GM12865 (cell line): ENCODE measurements around the gene ARHGAP24.

Source experiments
- DNase-seq: peaks from one replicate; pipeline ENCODE4 v3.0.0; 2010; ENCODE audit warnings: low read depth
- H3K4me3 ChIP-seq: 2 replicates; pipeline ENCODE4 v1.5.1; 2011; ENCODE audit warnings: mild to moderate bottlenecking, low read depth, low read length, control low read depth
- CTCF ChIP-seq: IDR thresholded peaks from 2 replicates; pipeline ENCODE4 v1.5.1; 2011; ENCODE audit warnings: low read length, control low read depth, low read depth, inconsistent platforms; ENCODE audit not compliant: insufficient read depth; ENCODE audit errors: missing control alignments

ARHGAP24 gene

GRCh38 chr4:85776579-85776978 is 301.6 kb downstream of the ARHGAP24 start:
- peak; percentile 32 for DNase-seq
- TF ChIP-seq CTCF: no peak
- no peak overlapping the region for H3K4me3 ChIP-seq

- peak overlapping the region; percentile 45 for H3K4me3 ChIP-seq
These were observed 303.1 kb downstream of the ARHGAP24 start for GRCh38 chr4:85777908-85778631.

GRCh38 chr4:85778632-85779131 is 303.7 kb downstream of the ARHGAP24 start:
- peak overlapping the region; percentile 45 for H3K4me3 ChIP-seq
- no peak for TF ChIP-seq CTCF
- peak; percentile 66 for DNase-seq

More at GRCh38 chr4:85777908-85778631, 303.1 kb downstream of the ARHGAP24 start:
- peak; percentile 69 for DNase-seq
- no peak for TF ChIP-seq CTCF

GRCh38 chr4:85779165-85779564 is 304.2 kb downstream of the ARHGAP24 start:
- H3K4me3 ChIP-seq: no peak overlapping the region; the same call in 1 of the 2 replicates
- no peak for TF ChIP-seq CTCF
- peak; percentile 15 for DNase-seq

- no peak for TF ChIP-seq CTCF
- DNase-seq: peak; percentile 51
These were observed 305.7 kb downstream of the ARHGAP24 start for GRCh38 chr4:85780664-85781063.

GRCh38 chr4:85783483-85783882 is 308.5 kb downstream of the ARHGAP24 start:
- peak; percentile 18 for DNase-seq
- no peak overlapping the region for H3K4me3 ChIP-seq
- TF ChIP-seq CTCF: no peak

More at GRCh38 chr4:85780664-85781063, 305.7 kb downstream of the ARHGAP24 start:
- no peak overlapping the region for H3K4me3 ChIP-seq
